NCI-H526 (cell line): Measurements from ENCODE around the gene PHACTR4.
A peak's percentile ranks its signal among the peaks of the same experiment; 100 is the strongest.
"Not testable (repeated sequence)": the region's sequence is repeated elsewhere in the genome, so short reads cannot be mapped to it uniquely, and the experiment has no call there.

Source experiments
- DNase-seq, 2 experiments: peaks; one replicate each; lab custom pipeline; 2025; lab: John Stamatoyannopoulos, UW

The PHACTR4 gene

DNA sequence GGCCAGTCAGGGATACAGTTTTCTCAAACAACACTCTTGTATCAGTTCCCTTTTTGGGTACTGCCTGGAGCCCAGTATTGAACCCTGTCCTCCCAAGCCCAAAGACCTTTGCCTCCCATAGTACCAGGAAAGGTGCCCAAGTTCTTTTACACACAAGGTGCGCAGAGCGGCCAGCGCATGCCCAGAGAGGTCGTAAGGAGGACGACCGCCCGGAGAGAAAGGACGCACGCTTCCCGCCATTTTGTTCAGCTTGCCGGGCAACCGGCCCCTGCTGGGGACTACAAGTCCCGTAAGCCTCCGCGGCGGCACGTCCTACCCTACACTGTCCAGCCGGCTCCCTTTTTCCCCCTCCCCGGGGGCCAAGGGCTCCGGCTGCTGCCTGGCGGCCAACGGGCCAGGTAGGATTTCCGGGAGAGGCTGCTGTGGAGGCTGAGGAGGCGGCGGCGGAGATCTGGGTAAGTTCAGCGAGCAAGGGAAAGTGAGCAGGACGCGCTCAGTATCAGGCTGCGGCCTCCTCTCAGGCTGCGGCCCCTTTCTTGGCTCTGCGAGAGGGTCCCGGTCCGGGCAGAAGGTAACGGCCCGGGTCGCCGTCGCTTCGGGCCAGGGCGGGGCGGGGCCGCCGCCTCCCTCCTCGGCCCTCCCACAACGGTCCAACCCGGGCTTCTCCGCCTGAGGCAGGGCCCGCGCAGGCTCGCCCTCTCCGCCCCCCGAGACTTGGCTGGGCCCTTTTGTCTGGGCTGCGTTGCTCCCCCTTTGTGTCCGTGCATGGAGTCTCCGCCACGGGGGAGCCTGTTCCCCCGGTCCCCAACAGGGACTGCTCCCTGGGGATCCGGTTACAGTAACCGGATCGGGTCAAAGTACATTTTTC is at the start of gene PHACTR4:
TSS of gene PHACTR4 (plus strand) at position 370 of the 868 bp plus-strand sequence. CDS start 37,708 bp downstream, outside the sequence.
- peak; percentile 89 to 98 for DNase-seq

DNA sequence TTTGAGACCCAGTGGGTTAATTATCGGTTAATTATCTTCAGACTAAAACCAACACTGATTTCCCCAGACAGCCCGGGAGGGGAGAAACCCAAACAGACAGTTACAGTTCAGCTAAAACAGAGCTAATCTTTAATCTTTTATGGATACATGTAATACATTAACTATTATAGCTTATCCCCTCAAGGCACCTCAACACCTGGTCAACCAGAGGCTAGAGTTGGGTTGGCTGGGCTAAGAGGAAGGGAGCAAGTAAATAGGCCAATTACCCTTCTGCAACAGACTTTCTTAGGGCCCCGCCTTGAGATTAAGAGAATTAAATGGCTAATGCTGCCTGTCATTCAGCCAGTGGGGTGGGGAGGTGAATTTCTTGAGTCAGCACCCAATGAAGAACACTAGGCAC is 47.3 kb upstream of the PHACTR4 start:
- DNase-seq, result no peak

GRCh38 chr1:28323720-28324119 is 45.8 kb upstream of the PHACTR4 start:
- DNase-seq, result no peak

GRCh38 chr1:28326515-28326914 is 43.0 kb upstream of the PHACTR4 start:
- no peak for DNase-seq

DNA sequence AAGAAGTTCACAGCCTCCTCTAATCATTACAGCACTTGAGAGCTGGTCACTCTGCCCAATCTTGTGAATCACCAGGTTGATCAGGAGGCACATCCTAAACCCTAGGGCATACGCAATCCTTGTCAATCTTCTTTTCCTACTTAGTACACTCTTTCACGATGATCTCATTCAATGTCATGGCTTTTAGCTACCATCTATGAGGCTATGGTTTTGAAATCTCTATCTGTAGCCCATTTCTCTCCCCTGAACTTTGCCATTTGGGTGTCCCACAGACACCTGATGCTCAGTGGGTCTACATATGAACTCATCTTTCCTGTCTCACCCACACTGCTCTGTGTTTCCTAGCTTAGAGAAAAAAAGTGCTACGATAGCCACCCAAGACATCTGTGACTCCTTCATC is 42.6 kb upstream of the PHACTR4 start:
- no peak for DNase-seq

DNA sequence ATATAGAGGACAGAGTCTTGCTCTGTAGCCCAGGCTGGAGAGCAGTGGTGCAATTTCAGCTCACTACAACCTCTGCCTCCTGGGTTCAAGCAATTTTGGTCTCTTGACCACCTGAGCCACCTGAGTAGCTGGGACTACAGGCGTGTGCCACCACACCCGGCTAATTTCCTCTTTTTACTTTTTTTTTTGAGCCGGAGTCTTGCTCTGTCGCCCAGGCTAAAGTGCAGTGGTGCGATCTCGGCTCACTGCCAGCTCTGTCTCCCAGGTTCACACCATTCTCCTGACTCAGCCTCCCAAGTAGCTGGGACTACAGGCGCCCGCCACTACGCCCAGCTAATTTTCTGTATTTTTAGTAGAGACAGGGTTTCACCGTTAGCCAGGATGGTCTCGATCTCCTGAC is 42.1 kb upstream of the PHACTR4 start:
- not testable (repeated sequence) for DNase-seq

DNA sequence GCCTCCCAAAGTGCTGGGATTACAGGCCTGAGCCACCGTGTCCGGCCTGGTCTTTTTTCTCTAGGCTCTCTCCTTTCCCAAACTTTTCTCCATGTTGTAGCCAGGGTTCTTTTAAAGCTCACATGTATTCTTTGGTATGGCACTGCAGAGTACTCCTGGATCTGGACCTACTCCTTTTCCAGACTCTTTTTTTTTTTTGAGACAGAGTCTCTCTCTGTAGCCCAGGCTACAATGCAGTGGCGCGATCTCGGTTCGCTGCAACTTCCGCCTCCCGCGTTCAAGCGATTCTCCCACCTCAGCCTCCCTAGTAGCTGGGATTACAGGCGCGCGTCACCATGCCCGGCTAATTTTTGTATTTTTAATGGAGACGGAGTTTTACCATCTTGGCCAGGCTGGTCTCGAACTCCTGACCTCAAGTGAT is 41.3 kb upstream of the PHACTR4 start:
- no peak for DNase-seq

GRCh38 chr1:28329395-28330153 is 40.0 kb upstream of the PHACTR4 start:
- DNase-seq, result peak in 1 of 2 experiments; percentile 38

GRCh38 chr1:28338897-28339296 is 30.6 kb upstream of the PHACTR4 start:
- no peak for DNase-seq

DNA sequence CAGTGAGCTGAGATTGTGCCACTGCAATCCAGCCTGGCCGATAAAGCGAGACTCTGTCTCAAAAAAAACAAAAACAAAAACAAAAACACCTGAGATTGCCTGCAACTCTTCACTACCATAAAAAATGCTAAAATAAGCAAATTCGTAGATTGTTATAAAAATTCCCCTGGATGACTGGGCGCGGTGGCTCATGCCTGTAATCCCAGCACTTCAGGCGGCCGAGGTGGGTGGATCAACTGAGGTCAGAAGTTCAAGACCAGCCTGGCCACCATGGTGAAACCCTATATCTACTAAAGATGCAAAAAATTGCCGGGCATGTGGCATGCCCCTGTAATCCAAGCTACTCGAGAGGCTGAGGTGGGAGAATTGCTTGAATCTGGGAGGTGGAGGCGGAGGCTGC is 30.0 kb upstream of the PHACTR4 start:
- DNase-seq, result no peak

DNA sequence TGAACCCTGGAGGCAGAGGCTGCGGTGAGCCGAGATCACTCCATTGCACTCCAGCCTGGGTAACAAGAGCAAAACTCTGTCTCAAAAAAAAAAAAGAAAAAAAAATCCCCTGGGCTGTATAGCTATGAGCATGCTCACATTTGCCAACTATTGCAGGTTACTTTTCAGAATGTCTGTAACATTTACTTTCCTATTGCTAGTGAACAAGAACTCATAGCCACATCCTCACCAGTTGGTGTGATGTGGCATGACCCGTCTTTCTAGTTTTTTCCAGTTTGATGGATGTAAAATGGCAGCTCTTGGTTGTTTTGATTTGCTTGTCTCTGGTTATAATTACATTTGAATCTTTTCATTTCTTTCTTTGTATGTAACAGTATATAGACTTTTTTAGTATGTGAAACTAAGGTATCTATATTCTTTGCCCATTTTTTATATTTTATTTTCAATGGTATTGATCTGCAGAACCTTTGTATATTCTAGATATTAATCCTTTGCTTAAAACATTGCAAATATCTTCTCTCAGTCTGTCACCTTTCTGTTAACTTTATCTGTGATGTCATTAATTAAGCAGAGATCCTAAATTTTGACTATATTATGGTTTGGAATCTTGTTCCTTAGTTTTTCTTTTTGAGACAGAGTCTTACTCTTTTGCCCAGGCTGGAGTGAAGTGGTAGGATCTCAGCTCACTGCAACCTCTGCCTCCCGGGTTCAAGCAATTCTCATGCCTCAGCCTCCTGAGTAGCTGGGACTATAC is 29.1 kb upstream of the PHACTR4 start:
- DNase-seq, result no peak

GRCh38 chr1:28341591-28341990 is 27.9 kb upstream of the PHACTR4 start:
- no peak for DNase-seq

DNA sequence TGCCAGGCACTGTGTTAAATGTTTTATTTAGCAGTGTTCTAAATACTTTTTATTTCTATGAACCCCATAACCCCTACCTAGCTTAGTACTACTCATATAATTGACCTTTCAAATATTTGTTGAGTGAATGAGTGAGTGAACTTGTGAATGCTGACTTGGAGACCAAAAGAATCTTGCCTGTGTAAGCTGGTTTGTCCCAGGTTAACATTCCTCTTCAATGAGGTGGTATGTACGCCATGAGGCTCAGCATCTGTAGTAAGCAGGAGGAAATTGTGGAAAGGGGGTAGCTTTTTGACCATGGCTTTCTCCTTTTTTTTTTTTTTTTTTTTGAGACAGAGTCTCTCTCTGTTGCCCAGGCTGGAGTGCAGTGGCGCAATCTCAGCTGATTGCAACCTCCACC is 26.1 kb upstream of the PHACTR4 start:
- no peak for DNase-seq

DNA sequence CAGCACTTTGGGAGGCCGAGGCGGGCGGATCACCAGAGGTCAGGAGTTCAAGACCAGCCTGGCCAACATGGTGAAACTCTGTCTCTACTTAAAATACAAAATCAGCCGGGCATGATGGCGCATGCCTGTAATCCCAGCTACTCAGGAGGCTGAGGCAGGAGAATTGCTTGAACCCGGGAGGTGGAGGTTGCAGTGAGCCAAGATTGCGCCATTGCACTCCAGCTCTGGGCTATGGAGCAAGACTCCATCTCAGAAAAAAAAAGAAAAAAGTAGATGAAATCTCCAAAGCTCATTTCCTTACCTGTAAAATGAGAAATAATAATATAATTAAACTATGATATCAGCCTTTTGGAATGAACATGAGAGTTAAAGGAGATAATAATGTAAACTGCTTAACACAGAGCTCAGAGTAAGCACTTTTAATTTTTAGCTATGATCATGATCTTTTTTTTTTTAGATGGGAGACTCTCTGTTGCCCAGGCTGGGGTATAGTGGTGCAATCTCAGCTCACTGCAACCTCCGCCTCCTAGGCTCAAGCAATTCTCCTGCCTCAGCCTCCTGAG is 16.2 kb upstream of the PHACTR4 start:
- DNase-seq, result not testable (repeated sequence)

DNA sequence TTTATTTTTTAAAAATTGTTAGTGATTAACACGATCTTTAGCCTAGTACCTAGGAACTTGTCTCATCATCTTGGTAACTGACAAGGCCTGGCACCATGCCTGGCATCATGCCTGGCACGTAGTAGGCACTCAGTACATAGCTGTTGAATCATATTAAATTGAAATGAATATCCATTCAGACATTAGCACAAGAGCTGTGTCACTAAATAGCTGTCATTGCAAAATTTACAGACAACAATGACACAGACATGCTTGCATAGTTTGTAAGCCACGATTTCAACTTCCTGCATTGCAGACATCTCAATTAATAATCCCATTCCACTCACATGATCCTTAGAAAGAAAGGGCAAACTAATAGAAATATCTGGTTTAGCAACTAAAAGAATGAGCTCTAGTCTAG is 15.4 kb upstream of the PHACTR4 start:
- DNase-seq, result no peak

- no peak for DNase-seq
Measured at GRCh38 chr1:28358716-28359115, 10.8 kb upstream of the PHACTR4 start.

GRCh38 chr1:28359592-28360239 is 9.8 kb upstream of the PHACTR4 start:
- DNase-seq, result peak; percentile 62 to 86

GRCh38 chr1:28364888-28365287 is 4.7 kb upstream of the PHACTR4 start:
- DNase-seq, result no peak

DNA sequence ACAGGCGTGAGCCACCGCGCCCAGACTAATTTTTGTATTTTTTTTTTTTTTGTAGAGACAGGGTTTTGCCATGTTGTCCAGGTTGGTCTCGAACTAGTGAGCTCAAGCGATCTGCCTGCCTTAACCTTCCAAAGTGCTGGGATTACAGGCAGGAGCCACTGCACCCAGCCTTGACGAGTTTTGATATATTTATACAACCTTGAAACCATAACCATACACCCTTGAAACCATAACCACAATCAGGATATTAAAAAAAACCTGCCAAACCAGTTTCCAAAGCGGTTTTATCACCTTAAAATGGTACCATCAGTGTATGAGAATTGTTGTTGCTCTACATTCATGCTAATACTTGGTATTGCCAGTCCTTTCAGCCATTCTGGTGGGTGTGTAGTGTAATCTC is 3.7 kb upstream of the PHACTR4 start:
- DNase-seq, result peak; percentile 90 to 91

DNA sequence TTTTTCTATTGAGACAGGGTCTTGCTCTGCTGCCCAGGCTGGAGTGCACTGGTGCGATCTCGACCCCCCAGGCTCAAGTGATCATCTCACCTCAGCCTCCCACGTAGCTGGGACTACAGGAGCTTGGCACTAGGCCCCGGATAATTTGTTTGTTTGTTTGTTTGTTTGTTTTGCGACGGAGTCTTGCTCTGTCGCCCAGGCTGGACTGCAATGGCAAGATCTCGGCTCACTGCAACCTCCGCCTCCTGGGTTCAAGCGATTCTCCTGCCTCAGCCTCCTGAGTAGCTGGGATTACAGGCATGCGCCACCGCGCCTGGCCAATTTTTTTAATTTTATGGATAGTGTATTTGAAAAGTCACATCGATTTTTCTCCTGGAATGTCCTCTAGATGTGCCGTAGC is 932 bp upstream of the PHACTR4 start:
- not testable (repeated sequence) for DNase-seq

- DNase-seq, result peak; percentile 61 to 72
Measured at GRCh38 chr1:28370239-28371009, 884 bp downstream of the PHACTR4 start.
